ENCODE measurements around the gene CHRNE.

- TF ChIP-seq POLR2AphosphoS5 (IDR thresholded peaks at IDR 0.05; ENCODE audit: borderline replicate concordance, low read depth, low read length) (no peak), EZH2 (IDR thresholded peaks at IDR 0.05) (no peak)
Measured at GRCh38 chr17:4947010-4947410, 44.1 kb upstream of the CHRNE start.
